Pancreas (tissue), 10 donors: ENCODE measurements around the gene MEIS3. TPM values are rescaled to one million over a fixed set of nuclear protein-coding genes. Genes with fewer than 3 reads are reported as not detected.

ENCODE experiments used
- ATAC-seq, 4 donors: fragments of 200-7000 bp; cut with Tn5 transposase; one replicate each; pipeline versions ENCODE4 v1.8.0 to v1.9.1; 2020; ENCODE audit warnings: mild to moderate bottlenecking in 4 of 4, moderate library complexity in 4 of 4
- DNase-seq, 6 donors: peaks; one replicate each; pipeline ENCODE4 v3.0.0-alpha.2; 2020
- FAIRE-seq: peaks from 2 replicates; lab custom pipeline; 2012; peaks lifted over from hg19 to GRCh38; lab: Jason Lieb, UNC
- H3K27ac ChIP-seq, 4 donors: fragments of 200-600 bp; sonication (generic); 1 replicate in 3 of 4; 2 replicates in 1 of 4; pipeline versions ENCODE4 v1.5.0 to v1.8.0; 2020
- H3K27me3 ChIP-seq, 4 donors: fragments of 200-600 bp; one replicate each; pipeline ENCODE4 v1.8.0; 2021
- H3K36me3 ChIP-seq, 3 donors: fragments of 200-600 bp; sonication (generic) in 1 of 3; one replicate each; pipeline versions ENCODE4 v1.5.0 to v1.8.0; 2020 to 2021
- H3K4me1 ChIP-seq, 3 donors: fragments of 200-600 bp; one replicate each; pipeline ENCODE4 v1.8.0; 2021
- H3K4me3 ChIP-seq, 4 donors: fragments of 200-600 bp; sonication (generic) in 2 of 4; one replicate each; pipeline versions ENCODE4 v1.5.0 to v1.8.0; 2020 to 2021
- H3K9me3 ChIP-seq, 4 donors: fragments of 200-600 bp; one replicate each; pipeline ENCODE4 v1.8.0; 2021
- WGBS, 2 donors: extraction: QIAGEN DNeasy Blood & Tissue Kit; methylation state at CpG; one replicate each; pipeline ENCODE4 v1.1.7; 2013; 5-methylcytosine and 5-hydroxymethylcytosine counted together
- intact Hi-C, 3 donors: fragments of 100-400 bp; cut with DNase I; formaldehyde crosslinking; loops; one replicate each; pipeline versions ENCODE4 v1.11.1 to v1.14.2; 2022
- polyA plus RNA-seq, 2 donors: library from polyadenylated mRNA; stranded (reverse); fragments of 200-250 nt; gene quantifications; one replicate each; pipeline ENCODE4 v1.2.3, GENCODE V29; 2013
- total RNA-seq, 6 donors: library from RNA; stranded (reverse); fragmentation: NEBNext Ultra II Directional in 4 of 6; extraction: Animal tissue kit (Norgen Biotek cat#: 25700) in 4 of 6; gene quantifications; one replicate each; pipeline versions ENCODE4 v1.2.1 to v1.2.4, GENCODE V29; 2021 to 2023
- TF ChIP-seq, protein P1 (sequence below), 4 donors: fragments of 200-600 bp; sonication (generic) in 3 of 4; IDR thresholded peaks; one replicate each; pipeline versions ENCODE4 v1.5.0 to v1.8.0; 2021; ENCODE audit warnings: antibody characterized with exemption in 4 of 4
- donor health status: healthy with polysubstance abuse.
- donor health status: DM: no; HTN: no; CAD: no; lungs with moderate emphysema.
- donor health status: DM: no; HTN: no; CAD: no.
- donor health status: control.
- donor health status: control.
- donor health status: Bipolar disorder and iron deficiency.
- donor health status: DM: yes; HTN: yes; CAD: no.
- donor health status: DM: no; HTN: no; CAD: no.
- donor health status: DM: no; HTN: no; CAD: no.
- donor health status: DM: yes; HTN: yes; CAD: no.

MEIS3 gene
- total and polyA plus RNA-seq, 8 donors, result 0.91 to 28.5 (median 3.0) TPM

DNA sequence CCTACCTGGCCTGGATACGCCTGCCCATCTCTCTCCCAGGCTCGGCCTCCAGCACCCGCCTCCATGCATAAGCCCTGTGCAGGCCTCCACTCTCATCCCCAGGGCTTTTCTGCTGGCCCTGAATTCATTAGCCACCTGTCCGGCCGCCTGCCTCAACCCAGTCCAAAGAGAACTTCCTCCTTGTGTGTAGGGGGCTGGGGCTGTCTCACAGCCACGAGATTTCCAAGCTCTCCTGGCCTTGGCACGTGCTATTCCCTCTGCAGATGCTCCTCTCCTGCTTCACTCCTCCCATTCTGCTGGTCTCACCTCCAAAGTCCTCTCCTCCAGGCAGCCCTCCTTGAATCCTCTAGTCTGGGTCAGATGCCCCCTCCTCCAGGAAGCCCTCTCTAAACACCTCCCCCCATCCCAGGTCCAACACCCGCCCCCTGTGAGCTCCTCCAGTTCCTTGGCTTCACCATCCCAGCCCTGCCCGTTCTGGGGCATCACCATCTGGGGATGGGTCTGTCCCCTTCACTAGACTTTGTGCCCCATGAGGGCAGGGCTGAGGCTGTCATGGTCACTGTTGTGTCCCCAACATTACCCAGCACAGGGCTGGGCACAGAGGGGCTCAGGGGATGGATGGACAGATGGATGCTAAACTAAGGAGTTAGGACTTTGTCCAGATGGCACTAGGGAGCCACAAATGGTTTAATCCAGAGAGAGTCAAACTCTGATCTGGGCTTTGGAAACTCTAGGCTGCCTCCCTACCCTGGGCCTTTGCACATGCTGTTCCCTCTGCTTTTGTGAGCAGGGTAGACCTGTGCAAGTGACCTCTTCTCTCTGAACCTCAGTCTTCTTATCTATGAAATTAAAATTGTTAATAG lies 14.8 kb downstream of the MEIS3 start:
- Histone ChIP-seq H3K4me3 (no peak overlapping the region), H3K36me3 (no peaks in the 10 kb centered on the region), H3K9me3 (no peaks in the 10 kb centered on the region), H3K4me1 (no peaks in the 10 kb centered on the region), H3K27ac (no peak overlapping the region), H3K27me3 (no peaks in the 10 kb centered on the region)
- FAIRE-seq (no peak), DNase-seq (no peak), ATAC-seq (no peak)
- intact Hi-C loops, result no loop called here
- TF ChIP-seq, protein P1, sequence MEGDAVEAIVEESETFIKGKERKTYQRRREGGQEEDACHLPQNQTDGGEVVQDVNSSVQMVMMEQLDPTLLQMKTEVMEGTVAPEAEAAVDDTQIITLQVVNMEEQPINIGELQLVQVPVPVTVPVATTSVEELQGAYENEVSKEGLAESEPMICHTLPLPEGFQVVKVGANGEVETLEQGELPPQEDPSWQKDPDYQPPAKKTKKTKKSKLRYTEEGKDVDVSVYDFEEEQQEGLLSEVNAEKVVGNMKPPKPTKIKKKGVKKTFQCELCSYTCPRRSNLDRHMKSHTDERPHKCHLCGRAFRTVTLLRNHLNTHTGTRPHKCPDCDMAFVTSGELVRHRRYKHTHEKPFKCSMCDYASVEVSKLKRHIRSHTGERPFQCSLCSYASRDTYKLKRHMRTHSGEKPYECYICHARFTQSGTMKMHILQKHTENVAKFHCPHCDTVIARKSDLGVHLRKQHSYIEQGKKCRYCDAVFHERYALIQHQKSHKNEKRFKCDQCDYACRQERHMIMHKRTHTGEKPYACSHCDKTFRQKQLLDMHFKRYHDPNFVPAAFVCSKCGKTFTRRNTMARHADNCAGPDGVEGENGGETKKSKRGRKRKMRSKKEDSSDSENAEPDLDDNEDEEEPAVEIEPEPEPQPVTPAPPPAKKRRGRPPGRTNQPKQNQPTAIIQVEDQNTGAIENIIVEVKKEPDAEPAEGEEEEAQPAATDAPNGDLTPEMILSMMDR (IDR thresholded peaks at IDR 0.05), result no peak
- 58 to 65% methylated on average over 9 of the region's 9 CpGs for WGBS, 2 donors

GRCh38 chr19:47402504-47402903 lies 16.8 kb downstream of the MEIS3 start:
- Histone ChIP-seq H3K9me3 (no peaks in the 10 kb centered on the region), H3K27ac (no peak overlapping the region), H3K4me3 (no peak overlapping the region), H3K36me3 (no peaks in the 10 kb centered on the region), H3K27me3 (no peaks in the 10 kb centered on the region), H3K4me1 (no peaks in the 10 kb centered on the region)
- no peak for DNase-seq
- no peak for ATAC-seq
- WGBS, 2 donors, result 67 to 75% methylated on average over 16 of the region's 16 CpGs
- TF ChIP-seq, protein P1 (IDR thresholded peaks at IDR 0.05), result no peak
- intact Hi-C loops, result no loop called here
- FAIRE-seq, result no peak

DNA sequence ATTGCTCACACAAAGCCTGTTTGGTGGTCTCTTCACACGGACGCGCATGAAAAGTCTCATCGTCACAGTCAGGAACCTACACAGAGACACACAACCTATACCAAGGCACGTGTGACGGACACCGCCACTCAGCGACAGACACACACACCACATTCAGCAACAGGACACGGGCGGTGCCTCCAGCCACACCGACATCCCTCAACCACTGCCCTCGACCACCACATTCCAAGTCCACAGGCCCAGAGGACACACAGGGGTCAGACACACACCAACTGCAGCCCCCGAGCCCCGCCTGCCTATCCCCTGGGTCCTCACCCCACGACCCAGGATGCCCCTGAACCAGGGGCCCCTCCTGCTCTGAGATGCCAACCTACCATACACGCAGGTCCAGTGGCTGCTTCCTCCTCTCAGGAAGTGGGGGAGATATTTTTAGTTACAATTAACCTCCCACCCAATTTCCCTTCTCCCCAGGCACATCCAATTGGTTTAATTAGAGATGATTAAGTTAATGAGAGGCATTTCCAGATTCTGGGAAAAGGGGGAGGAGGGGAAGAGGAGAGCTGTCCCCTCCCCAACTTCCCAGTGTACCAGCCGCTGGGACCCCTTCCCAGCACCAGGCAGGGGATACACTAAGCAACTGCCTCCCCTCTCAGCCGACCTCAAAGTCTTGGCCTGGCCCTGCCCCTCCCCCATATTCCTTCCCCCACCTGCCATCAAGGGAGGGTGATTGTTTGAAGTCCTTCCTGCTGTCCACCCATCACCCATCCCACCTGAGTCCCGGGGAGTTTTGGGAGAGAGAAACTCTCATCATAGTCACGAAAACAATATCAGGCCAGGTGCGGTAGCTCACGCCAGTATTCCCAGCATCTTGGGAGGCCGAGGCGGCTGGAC lies 20.4 kb downstream of the MEIS3 start:
- TF ChIP-seq, protein P1 (IDR thresholded peaks at IDR 0.05), result no peak
- ATAC-seq (no peak), DNase-seq (no peak), FAIRE-seq (no peak)
- Histone ChIP-seq H3K27ac (no peak overlapping the region), H3K4me3 (no peak overlapping the region), H3K4me1 (no peaks in the 10 kb centered on the region), H3K27me3 (no peaks in the 10 kb centered on the region), H3K9me3 (no peaks in the 10 kb centered on the region), H3K36me3 (no peaks in the 10 kb centered on the region)
- intact Hi-C loops, result no loop called here
- 47 to 48% methylated on average over 24 of the region's 24 CpGs for WGBS, 2 donors

- H3K27me3 ChIP-seq, result no peaks in the 10 kb centered on the region
- FAIRE-seq (no peak), ATAC-seq (peak; percentile 64 to 91 (median 88)), DNase-seq (peak; percentile 55 to 92 (median 76))
- H3K4me3 ChIP-seq, result no peak overlapping the region
- no peaks in the 10 kb centered on the region for H3K9me3 ChIP-seq
- intact Hi-C loops, result loop anchor here in 1 of 3 donors (5.0 kb wide), 1 partner anchor 94 kb away; no protein-coding TSS in a partner anchor
- TF ChIP-seq, protein P1 (IDR thresholded peaks at IDR 0.05), result peak; percentile 75 to 93 (median 90)
- no peaks in the 10 kb centered on the region for H3K36me3 ChIP-seq
- 30 to 35% methylated on average over 15 of the region's 15 CpGs for WGBS, 2 donors
- no peak overlapping the region for H3K27ac ChIP-seq
- no peaks in the 10 kb centered on the region for H3K4me1 ChIP-seq
Observed at GRCh38 chr19:47391510-47392223, 27.7 kb downstream of the MEIS3 start.
